Measurements from ENCODE around the gene CUL4B.

CUL4B gene

GRCh38 chrX:120570011-120570600, 9.3 kb upstream of the CUL4B start:
- ChIA-PET POLR2A (no interaction called here), CTCF (no interaction called here)
- no peak for TF ChIP-seq CTCF (IDR thresholded peaks at IDR 0.05; ENCODE audit: insufficient read depth, low read length, missing control alignments)
- DNase-seq (ENCODE audit: low read depth, low spot score) = no peak
- no peak overlapping the region for H3K4me3 ChIP-seq (ENCODE audit: low read depth, low read length)

GRCh38 chrX:120568609-120569008, 7.8 kb upstream of the CUL4B start:
- POLR2A ChIA-PET = no interaction called here
- CTCF ChIA-PET = no interaction called here

GRCh38 chrX:120568035-120568434, 7.3 kb upstream of the CUL4B start:
- ChIA-PET POLR2A (no interaction called here), CTCF (no interaction called here)
- TF ChIP-seq CTCF (IDR thresholded peaks at IDR 0.05; ENCODE audit: insufficient read depth, low read length, missing control alignments) = no peak

More at GRCh38 chrX:120568609-120569008, 7.8 kb upstream of the CUL4B start:
- no peak for DNase-seq (ENCODE audit: low read depth, low spot score)
- no peak overlapping the region for H3K4me3 ChIP-seq (ENCODE audit: low read depth, low read length)
- no peak for TF ChIP-seq CTCF (IDR thresholded peaks at IDR 0.05; ENCODE audit: insufficient read depth, low read length, missing control alignments)

GRCh38 chrX:120566817-120567216, 6.1 kb upstream of the CUL4B start:
- H3K4me3 ChIP-seq (ENCODE audit: low read depth, low read length) = no peak overlapping the region
- no peak for TF ChIP-seq CTCF (IDR thresholded peaks at IDR 0.05; ENCODE audit: insufficient read depth, low read length, missing control alignments)
- DNase-seq (ENCODE audit: low read depth, low spot score) = no peak
- POLR2A ChIA-PET = no interaction called here
- CTCF ChIA-PET = no interaction called here

More at GRCh38 chrX:120568035-120568434, 7.3 kb upstream of the CUL4B start:
- no peak for DNase-seq (ENCODE audit: low read depth, low spot score)
- no peak overlapping the region for H3K4me3 ChIP-seq (ENCODE audit: low read depth, low read length)

GRCh38 chrX:120564925-120565324, 4.2 kb upstream of the CUL4B start:
- CTCF ChIA-PET = no interaction called here
- no peak overlapping the region for H3K4me3 ChIP-seq (ENCODE audit: low read depth, low read length)
- DNase-seq (ENCODE audit: low read depth, low spot score) = no peak
- POLR2A ChIA-PET = no interaction called here
- TF ChIP-seq CTCF (IDR thresholded peaks at IDR 0.05; ENCODE audit: insufficient read depth, low read length, missing control alignments) = no peak

GRCh38 chrX:120562569-120562926, 1.8 kb upstream of the CUL4B start:
- CTCF ChIA-PET = no interaction called here
- H3K4me3 ChIP-seq (ENCODE audit: low read depth, low read length) = no peak overlapping the region
- DNase-seq (ENCODE audit: low read depth, low spot score) = no peak
- POLR2A ChIA-PET = interaction anchor here (2.8 kb wide), 1 partner anchor 13 kb away, joined by 28 read pairs; no protein-coding TSS in a partner anchor
- no peak for TF ChIP-seq CTCF (IDR thresholded peaks at IDR 0.05; ENCODE audit: insufficient read depth, low read length, missing control alignments)
